GM10847 (cell line): ENCODE data around the gene RBM18.

Source experiments
- POLR2A ChIP-seq: IDR thresholded peaks from 2 replicates; pipeline ENCODE4 v1.6.1; 2011; ENCODE audit not compliant: insufficient read length; ENCODE audit errors: extremely low read depth

Gene RBM18

GRCh38 chr9:122219856-122220672, 44.6 kb downstream of the RBM18 start:
- no peak for TF ChIP-seq POLR2A

- TF ChIP-seq POLR2A, result no peak
Observed at GRCh38 chr9:122218935-122219855, 45.4 kb downstream of the RBM18 start.

- no peak for TF ChIP-seq POLR2A
Observed at GRCh38 chr9:122218071-122218934, 46.3 kb downstream of the RBM18 start.

- TF ChIP-seq POLR2A, result no peak
Observed at GRCh38 chr9:122217640-122218039, 47.0 kb downstream of the RBM18 start.

GRCh38 chr9:122216798-122217418, 47.7 kb downstream of the RBM18 start:
- no peak for TF ChIP-seq POLR2A

- TF ChIP-seq POLR2A, result no peak
Observed at GRCh38 chr9:122216138-122216797, 48.4 kb downstream of the RBM18 start.

- TF ChIP-seq POLR2A, result no peak
Observed at GRCh38 chr9:122215663-122216062, 49.0 kb downstream of the RBM18 start.

GRCh38 chr9:122214507-122214906, 50.1 kb downstream of the RBM18 start:
- TF ChIP-seq POLR2A, result no peak

GRCh38 chr9:122213589-122214413, 50.8 kb downstream of the RBM18 start:
- no peak for TF ChIP-seq POLR2A

- TF ChIP-seq POLR2A, result no peak
Observed at GRCh38 chr9:122213102-122213588, 51.5 kb downstream of the RBM18 start.

GRCh38 chr9:122212473-122213004, 52.1 kb downstream of the RBM18 start:
- no peak for TF ChIP-seq POLR2A

GRCh38 chr9:122209451-122209850, 55.2 kb downstream of the RBM18 start:
- TF ChIP-seq POLR2A, result no peak

- no peak for TF ChIP-seq POLR2A
Observed at GRCh38 chr9:122207096-122207495, 57.5 kb downstream of the RBM18 start.
